ENCODE measurements around the gene TNNI3K.

Gene TNNI3K

GRCh38 chr1:74504125-74504932 lies 269.1 kb downstream of the TNNI3K start:
- DNase-seq (ENCODE audit: low read depth) = peak; percentile 2

DNA sequence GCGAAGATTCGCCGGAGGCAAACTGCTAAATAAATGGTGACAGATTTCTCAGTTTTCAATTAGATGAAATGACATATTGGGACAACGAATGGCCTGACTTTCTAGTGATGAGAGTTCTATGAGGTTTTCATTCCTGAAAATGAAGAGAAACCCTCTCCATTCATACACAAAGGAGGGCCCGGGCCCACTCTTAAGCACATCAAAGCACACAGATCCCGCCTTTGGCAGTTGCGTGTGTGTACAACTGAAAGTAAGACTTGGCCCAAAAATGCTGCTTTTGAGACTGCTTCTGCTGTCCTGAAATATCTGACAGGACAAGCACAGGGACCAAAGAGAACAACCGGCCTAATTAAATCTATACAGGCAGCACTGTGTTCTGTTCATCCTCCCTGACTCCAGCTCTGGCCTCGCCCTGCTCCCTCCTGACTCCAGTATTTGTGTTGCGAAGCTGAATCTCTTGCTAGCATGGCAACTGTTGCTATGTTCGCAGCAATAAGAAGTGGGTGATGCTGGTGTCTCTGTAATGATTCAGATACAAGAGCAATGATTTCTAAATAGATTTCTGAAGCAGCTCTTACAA lies 269.8 kb downstream of the TNNI3K start:
- DNase-seq (ENCODE audit: low read depth) = no peak

DNA sequence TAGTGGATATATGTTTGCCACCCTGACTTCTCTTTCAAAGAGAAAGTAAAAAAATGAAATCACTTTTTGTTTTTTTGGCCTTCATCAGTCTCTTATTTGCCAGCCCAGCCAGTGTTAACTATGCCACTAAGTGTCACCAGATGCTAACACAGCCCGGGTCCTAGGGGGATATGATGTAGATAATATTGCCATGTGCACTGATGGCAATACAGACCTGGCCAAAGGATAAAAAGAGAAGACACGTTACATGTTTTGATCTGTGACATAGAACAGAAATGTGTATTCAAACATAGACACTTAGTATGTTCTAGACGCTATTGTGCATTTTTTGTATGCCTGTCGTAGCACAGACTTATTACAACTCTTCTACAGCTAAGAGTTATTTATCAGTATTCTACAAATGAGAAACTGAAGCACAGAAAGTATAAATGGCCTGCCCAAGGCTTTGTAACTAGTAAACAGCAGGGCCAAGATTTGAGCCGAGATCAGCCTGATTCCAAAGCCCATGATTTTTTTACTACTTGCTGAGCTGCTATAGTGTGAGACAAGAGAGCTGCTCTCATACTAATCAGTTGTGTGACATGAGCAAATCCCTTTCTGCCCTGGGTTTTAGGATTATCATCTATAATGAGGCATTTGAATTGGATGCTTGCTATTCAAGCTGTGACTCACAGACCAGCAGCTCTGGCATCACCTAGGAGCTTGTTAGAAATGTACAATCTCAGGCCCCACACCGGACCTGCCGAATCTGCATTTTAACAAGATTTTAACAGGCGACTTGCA lies 270.9 kb downstream of the TNNI3K start:
- no peak for DNase-seq (ENCODE audit: low read depth)

GRCh38 chr1:74508449-74508848 lies 273.3 kb downstream of the TNNI3K start:
- no peak for DNase-seq (ENCODE audit: low read depth)

DNA sequence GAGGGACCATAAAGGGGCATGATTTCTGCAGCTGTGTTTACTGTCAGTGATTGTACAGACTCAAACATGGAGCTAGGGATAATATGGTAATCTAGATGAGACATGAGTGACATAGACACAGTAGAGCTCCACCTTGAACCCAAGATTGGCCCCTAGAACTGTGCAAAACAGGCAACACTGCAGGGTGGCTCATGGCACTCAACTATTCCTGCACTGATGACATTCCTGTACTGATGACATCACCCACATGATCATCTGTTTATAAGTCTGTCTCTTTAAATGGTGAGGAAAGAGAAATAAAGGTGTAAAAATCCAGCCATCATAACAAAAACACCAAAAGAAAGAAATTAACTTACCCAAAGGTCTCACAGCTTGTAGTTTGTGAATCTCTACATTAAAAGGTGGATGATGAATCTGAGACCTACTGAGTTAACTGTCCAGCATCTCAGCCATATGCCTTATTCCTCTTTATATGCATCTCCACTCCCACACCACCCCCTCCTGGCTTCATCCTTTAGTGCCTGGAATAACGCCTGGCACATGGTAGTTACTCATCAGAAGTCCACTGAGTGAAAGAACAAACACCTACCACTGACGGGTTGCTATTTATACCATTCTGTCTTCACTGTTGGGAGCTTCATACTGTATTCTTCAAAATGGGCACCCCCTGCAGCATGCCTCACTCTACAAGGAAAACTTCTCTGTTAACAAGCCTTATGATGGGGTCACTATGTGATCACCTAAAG lies 277.2 kb downstream of the TNNI3K start, which contains the start of gene LRRC53:
Gene LRRC53, minus strand, starts transcription at position 442 of the 746 bp plus-strand sequence. CDS start 29,262 bp downstream, outside the sequence.
- DNase-seq (ENCODE audit: low read depth) = no peak

DNA sequence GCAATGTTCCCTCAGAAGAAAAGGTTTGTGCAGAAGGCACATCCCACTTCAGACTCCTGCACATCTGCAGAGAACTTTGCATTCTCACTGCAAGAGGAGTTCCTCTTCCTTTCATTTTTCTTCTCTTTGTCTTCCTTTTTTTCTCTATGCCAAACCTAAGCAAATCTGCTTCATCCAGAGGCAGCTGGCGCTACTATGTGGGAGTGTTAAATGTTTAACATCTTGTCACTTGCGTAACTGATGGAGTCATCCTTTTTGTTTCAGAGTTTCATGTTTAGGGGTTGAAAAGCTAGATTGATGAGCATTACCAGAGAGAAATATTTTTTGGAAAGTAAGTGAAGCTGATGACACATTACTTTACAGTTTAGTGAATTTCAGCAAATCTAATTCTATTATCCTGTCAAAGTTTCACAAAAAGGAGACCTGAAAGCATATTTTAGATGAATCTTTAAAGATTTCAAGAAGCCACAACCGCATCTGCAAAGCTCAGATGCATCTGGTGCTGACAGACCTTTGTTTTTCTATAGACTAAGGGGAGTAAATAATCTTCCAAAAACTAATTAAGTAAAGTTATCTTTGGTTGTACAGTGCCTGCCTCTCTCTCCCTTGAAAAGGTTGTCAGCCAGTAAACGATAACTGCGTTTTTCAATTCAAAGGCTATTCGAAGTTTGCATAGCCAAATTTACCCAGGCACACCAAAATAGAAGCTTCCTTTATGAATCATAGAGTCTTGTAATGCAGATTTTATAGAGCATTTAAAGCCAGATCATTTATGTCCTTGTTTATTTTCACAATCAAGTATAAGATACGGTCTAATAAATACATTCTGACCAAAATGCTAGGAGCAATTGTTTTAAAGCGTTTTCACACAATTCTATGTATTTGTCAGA lies 278.5 kb downstream of the TNNI3K start:
- DNase-seq (ENCODE audit: low read depth) = no peak

- no peak for DNase-seq (ENCODE audit: low read depth)
These were observed 282.4 kb downstream of the TNNI3K start for GRCh38 chr1:74517599-74518051.

- DNase-seq (ENCODE audit: low read depth) = no peak
These were observed 287.0 kb downstream of the TNNI3K start for GRCh38 chr1:74522148-74522547.

GRCh38 chr1:74523873-74524480 lies 288.8 kb downstream of the TNNI3K start:
- no peak for DNase-seq (ENCODE audit: low read depth)

DNA sequence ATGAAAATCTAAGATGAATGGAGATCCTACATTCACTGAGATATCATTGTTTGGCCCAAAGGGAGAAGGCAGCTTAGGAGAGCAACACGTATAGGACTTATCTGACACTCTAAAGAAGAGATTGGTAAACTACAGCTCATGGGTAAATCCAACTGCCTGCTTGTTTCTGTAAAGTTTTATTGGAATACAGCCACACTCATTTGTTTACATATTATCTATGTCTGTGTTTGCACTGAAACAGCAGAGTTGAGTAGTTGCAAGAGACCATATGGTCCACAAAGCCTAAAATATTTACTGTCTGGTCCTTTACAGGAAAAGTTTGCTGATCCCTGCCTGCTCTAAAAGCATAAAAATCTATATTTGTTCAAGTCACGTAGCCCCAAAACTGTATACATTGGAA lies 291.5 kb downstream of the TNNI3K start:
- DNase-seq (ENCODE audit: low read depth) = no peak

GRCh38 chr1:74528123-74528522 lies 292.9 kb downstream of the TNNI3K start:
- no peak for DNase-seq (ENCODE audit: low read depth)

- DNase-seq (ENCODE audit: low read depth) = no peak
These were observed 295.7 kb downstream of the TNNI3K start for GRCh38 chr1:74530892-74531291.

DNA sequence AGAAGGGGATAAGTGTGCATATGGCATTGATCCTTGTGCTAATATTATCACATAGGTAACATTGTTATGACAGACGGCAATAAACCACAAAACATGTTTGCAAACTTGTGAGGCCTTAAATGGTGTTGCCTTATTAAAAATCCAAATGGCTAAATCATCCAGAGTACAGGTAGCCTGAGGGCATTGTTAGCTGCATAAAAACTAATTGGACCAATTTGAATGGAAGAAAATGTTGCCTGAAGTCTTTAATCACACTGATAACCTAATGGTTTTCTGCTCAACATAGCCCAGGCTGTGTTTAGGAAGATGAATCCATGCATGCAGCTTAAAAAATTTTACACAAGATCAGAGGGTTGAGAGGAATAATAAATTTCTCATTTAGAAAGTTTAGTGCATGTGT lies 296.6 kb downstream of the TNNI3K start:
- no peak for DNase-seq (ENCODE audit: low read depth)

DNA sequence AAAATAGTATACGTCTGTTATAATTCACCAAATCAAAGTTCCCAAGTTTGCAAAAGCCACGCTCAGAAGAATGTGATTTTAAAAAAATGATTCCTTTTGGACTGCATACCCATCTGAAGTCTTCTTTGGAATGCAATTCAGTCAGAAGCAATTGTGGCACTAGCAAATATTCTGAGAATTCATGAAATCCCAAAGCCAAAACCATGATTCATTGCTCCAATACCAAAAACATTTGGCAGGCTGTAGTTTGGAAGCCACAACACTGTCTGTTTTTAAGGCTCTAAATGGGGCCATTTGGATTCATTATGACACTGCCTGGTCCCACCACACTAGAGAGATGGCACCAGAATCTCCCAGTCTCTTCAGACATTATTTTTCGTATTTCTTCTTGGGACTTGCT lies 299.1 kb downstream of the TNNI3K start:
- no peak for DNase-seq (ENCODE audit: low read depth)

- no peak for DNase-seq (ENCODE audit: low read depth)
These were observed 310.6 kb downstream of the TNNI3K start for GRCh38 chr1:74545821-74546220.

DNA sequence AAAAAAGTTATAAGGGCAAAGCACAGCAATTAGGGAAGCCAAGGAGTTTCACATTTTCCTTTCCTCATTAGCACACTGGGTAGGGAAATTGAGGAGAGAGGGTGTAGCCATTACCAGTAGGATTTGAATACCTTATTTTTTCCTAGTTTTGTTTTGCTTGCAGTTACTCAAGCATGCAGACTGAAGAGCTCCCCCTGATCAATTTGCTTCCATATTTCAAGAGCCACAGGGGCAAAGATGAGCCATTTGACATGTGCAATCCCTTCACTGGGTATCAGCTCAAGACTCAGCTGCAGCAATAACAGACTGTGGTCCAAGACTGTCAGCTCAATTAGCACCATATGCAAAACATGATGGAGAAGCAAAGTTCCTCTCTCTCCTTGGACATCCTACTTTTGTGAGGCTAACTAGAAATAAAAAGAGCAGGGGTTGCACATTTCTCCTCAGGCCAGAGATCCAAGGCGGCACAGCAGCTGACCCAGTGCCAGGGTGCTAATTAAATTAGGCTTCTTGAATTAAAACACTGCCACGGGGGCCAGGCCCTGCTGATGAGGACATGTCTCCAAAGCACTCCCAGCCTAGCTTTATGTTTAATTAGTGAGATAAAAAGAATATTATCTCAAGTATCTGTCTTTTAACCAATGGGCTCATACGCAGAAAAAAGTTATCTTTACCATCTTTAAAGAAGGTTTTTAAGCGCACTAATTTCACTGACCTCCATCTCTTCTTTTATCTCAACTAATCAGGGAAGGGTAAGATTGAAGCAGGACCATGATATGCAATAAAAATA lies 314.0 kb downstream of the TNNI3K start:
- no peak for DNase-seq (ENCODE audit: low read depth)

- DNase-seq (ENCODE audit: low read depth) = no peak
These were observed 314.7 kb downstream of the TNNI3K start for GRCh38 chr1:74549932-74550331.

DNA sequence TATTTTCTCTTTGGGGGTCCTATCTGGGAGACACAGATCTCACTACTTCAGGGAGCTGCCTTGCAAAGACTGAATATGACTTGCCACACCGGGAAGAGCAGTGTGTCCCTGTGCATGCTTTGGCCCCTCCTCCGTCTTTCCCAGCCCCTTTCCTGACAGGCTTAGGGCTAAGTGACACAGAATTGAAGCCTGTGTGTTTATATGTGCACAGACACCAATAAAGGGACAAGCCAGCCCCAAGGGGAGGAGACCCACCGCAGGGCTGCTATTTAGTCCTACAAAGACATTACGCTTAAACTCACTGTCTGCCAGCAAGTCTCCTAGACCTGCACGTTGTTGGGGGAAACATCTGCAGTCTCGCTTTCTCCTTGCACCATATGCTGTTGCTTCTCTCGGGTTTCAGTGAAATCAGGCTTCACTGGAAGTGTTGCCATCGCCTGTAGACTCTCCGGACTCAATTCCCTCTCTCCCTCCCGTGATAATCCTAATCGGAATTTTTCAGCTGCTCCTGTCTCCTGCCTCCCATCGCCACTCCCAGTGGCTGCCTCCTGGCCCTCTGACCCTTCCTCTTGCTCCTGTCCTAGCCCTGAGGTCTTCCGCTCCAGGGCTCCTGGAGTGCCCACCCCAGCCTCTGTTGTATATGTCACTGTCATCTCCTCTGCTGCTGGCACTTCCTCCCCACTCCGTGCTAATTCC lies 335.8 kb downstream of the TNNI3K start:
- DNase-seq (ENCODE audit: low read depth) = no peak

DNA sequence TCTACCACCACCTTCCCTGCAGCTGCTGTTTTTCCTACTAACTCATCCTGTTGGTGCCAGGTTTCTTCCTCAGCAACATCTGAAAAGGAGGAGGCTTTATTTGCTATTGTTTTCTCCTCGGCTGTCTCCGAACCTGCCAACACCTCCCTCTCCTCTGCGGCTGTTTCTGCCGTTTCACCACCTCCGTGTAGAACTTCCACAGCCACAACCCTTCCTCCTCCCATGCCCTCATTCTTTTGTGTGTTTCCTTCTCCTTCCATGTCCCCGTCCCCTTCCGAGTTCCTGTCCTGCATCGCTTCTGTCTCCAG lies 336.3 kb downstream of the TNNI3K start:
- no peak for DNase-seq (ENCODE audit: low read depth)

Measured in stimulated activated CD8-positive, alpha-beta memory T cell treated with anti-CD3 and anti-CD28 coated beads, Interleukin-15, amount 100 ng/mL, for 1 hour (primary cell).